Endodermal cell (in vitro differentiated cells): ENCODE measurements around the gene PRPF6. TPM values are rescaled to one million over a fixed set of nuclear protein-coding genes. Genes with fewer than 3 reads are reported as not detected.
A peak's percentile ranks its signal among the peaks of the same experiment; 100 is the strongest.
"Not testable (repeated sequence)": the region's sequence is repeated elsewhere in the genome, so short reads cannot be mapped to it uniquely, and the experiment has no call there.

Source experiments
- DNase-seq: peaks from one replicate; pipeline ENCODE4 v3.0.0-alpha.2; 2017
- H3K27ac ChIP-seq: 2 replicates; pipeline ENCODE4 v1.5.1; 2013; ENCODE audit warnings: mild to moderate bottlenecking, low read depth, low read length, moderate library complexity
- H3K27me3 ChIP-seq: 2 replicates; pipeline ENCODE4 v1.6.1; 2013; ENCODE audit warnings: mild to moderate bottlenecking, low read length, moderate library complexity; ENCODE audit not compliant: insufficient read depth, control insufficient read depth, poor library complexity, severe bottlenecking
- H3K36me3 ChIP-seq: 2 replicates; pipeline ENCODE4 v1.7.0; 2013; ENCODE audit warnings: mild to moderate bottlenecking, low read length, moderate library complexity; ENCODE audit not compliant: control insufficient read depth, insufficient read depth
- H3K4me1 ChIP-seq: one replicate; pipeline ENCODE4 v1.7.0; 2013; ENCODE audit warnings: low read length; ENCODE audit not compliant: control insufficient read depth, insufficient read depth
- H3K4me3 ChIP-seq: 2 replicates; pipeline ENCODE4 v1.5.1; 2013; ENCODE audit warnings: mild to moderate bottlenecking, low read length, moderate library complexity
- H3K9ac ChIP-seq: 2 replicates; pipeline ENCODE4 v1.6.1; 2013; ENCODE audit warnings: mild to moderate bottlenecking, low read length, moderate library complexity; ENCODE audit not compliant: poor library complexity, severe bottlenecking; ENCODE audit errors: extremely low read depth
- H3K9me3 ChIP-seq: 2 replicates; pipeline ENCODE4 v1.6.1; 2013; ENCODE audit warnings: mild to moderate bottlenecking, low read length, moderate library complexity; ENCODE audit not compliant: control insufficient read depth
- H3K27ac Mint-ChIP-seq: 2 replicates; pipeline ENCODE4 v1.8.0; 2020; ENCODE audit warnings: mixed read lengths
- H3K27me3 Mint-ChIP-seq: 2 replicates; pipeline ENCODE4 v1.8.0; 2021; ENCODE audit warnings: mild to moderate bottlenecking, mixed read lengths; ENCODE audit not compliant: insufficient read depth
- H3K36me3 Mint-ChIP-seq: 2 replicates; pipeline ENCODE4 v1.8.0; 2020; ENCODE audit warnings: low read depth, mixed read lengths
- H3K4me1 Mint-ChIP-seq: 2 replicates; pipeline ENCODE4 v1.8.0; 2020; ENCODE audit warnings: mixed read lengths
- H3K4me3 Mint-ChIP-seq: 2 replicates; pipeline ENCODE4 v1.8.0; 2020; ENCODE audit warnings: mild to moderate bottlenecking, moderate library complexity, mixed read lengths
- H3K9me3 Mint-ChIP-seq: 2 replicates; pipeline ENCODE4 v1.8.0; 2020; ENCODE audit warnings: mild to moderate bottlenecking, mixed read lengths
- CTCF ChIP-seq: fragments of 200-600 bp; sonication (generic); conservative IDR thresholded peaks from 2 replicates; pipeline ENCODE4 v1.5.0; 2021; ENCODE audit warnings: antibody characterized with exemption, mild to moderate bottlenecking
- WGBS, 2 experiments: methylation state at CpG; one replicate each; pipeline versions ENCODE4 v1.1.5 to v1.1.7; 2013; ENCODE audit warnings: missing lambda C conversion rate in 2 of 2, mixed read lengths in 1 of 2; ENCODE audit not compliant: insufficient coverage in 1 of 2, insufficient read length in 1 of 2; 5-methylcytosine and 5-hydroxymethylcytosine counted together
- total RNA-seq, 2 donors: library from RNA; stranded (reverse); fragmentation: NEBNext Ultra II Directional in 1 of 2; extraction: Animal tissue kit (Norgen Biotek cat#: 25700) in 1 of 2; gene quantifications; 2 replicates in 1 of 2; 3 replicates in 1 of 2; pipeline ENCODE4 v1.2.1, GENCODE V29; 2021

PRPF6 gene
- total RNA-seq, 2 donors from 2014 or later = 73.3 to 73.9 TPM

- H3K27ac ChIP-seq = no peak overlapping the region
Measured at GRCh38 chr20:63958471-63958870, 22.5 kb upstream of the PRPF6 start.

GRCh38 chr20:63958964-63959698 lies 21.8 kb upstream of the PRPF6 start:
- peak overlapping the region; percentile 85 for H3K27ac Mint-ChIP-seq
- peaks cover 2% of the 10 kb centered on the region for H3K9me3 Mint-ChIP-seq
- WGBS, 2 experiments = 72 to 84% methylated on average over 6 to 10 of the region's 10 CpGs
- H3K4me1 Mint-ChIP-seq = peaks cover 25% of the 10 kb centered on the region
- Histone ChIP-seq H3K4me3 (no peak overlapping the region), H3K9me3 (peaks cover 6% of the 10 kb centered on the region), H3K4me1 (peaks cover 15% of the 10 kb centered on the region), H3K27me3 (no peaks in the 10 kb centered on the region), H3K27ac (no peak overlapping the region), H3K36me3 (peaks cover 11% of the 10 kb centered on the region), H3K9ac (no peak overlapping the region)
- H3K4me3 Mint-ChIP-seq = no peak overlapping the region
- no peaks in the 10 kb centered on the region for H3K27me3 Mint-ChIP-seq
- DNase-seq = no peak
- peaks cover 24% of the 10 kb centered on the region for H3K36me3 Mint-ChIP-seq
- no peak for TF ChIP-seq CTCF

More at GRCh38 chr20:63958471-63958870, 22.5 kb upstream of the PRPF6 start:
- peaks cover 29% of the 10 kb centered on the region for H3K4me1 Mint-ChIP-seq
- H3K9me3 ChIP-seq = no peaks in the 10 kb centered on the region
- H3K4me1 ChIP-seq = peaks cover 15% of the 10 kb centered on the region
- H3K4me3 Mint-ChIP-seq = no peak overlapping the region
- H3K36me3 ChIP-seq = peaks cover 6% of the 10 kb centered on the region
- no peak overlapping the region for H3K9ac ChIP-seq
- DNase-seq = no peak
- TF ChIP-seq CTCF = no peak
- no peaks in the 10 kb centered on the region for H3K9me3 Mint-ChIP-seq
- H3K27me3 Mint-ChIP-seq = no peaks in the 10 kb centered on the region
- WGBS, 2 experiments = 87% methylated on average over 4 of the region's 4 CpGs; no CpG with 5 or more reads in 1 of the 2 experiments
- no peaks in the 10 kb centered on the region for H3K27me3 ChIP-seq
- peaks cover 20% of the 10 kb centered on the region for H3K36me3 Mint-ChIP-seq
- no peak overlapping the region for H3K4me3 ChIP-seq
- peak overlapping the region; percentile 85 for H3K27ac Mint-ChIP-seq

GRCh38 chr20:63959699-63960075 lies 21.2 kb upstream of the PRPF6 start:
- peaks cover 28% of the 10 kb centered on the region for H3K36me3 Mint-ChIP-seq
- DNase-seq = no peak
- H3K9me3 ChIP-seq = peaks cover 11% of the 10 kb centered on the region
- peaks cover 19% of the 10 kb centered on the region for H3K4me1 Mint-ChIP-seq
- no peak overlapping the region for H3K27ac ChIP-seq
- H3K36me3 ChIP-seq = peaks cover 16% of the 10 kb centered on the region
- H3K9me3 Mint-ChIP-seq = peaks cover 3% of the 10 kb centered on the region
- H3K27me3 ChIP-seq = no peaks in the 10 kb centered on the region
- 93% methylated on average over 17 of the region's 17 CpGs; no CpG with 5 or more reads in 1 of the 2 experiments for WGBS, 2 experiments
- no peak overlapping the region for H3K4me3 ChIP-seq
- no peak overlapping the region for H3K4me3 Mint-ChIP-seq
- H3K9ac ChIP-seq = no peak overlapping the region
- no peak overlapping the region for H3K27ac Mint-ChIP-seq
- H3K4me1 ChIP-seq = peaks cover 13% of the 10 kb centered on the region
- no peaks in the 10 kb centered on the region for H3K27me3 Mint-ChIP-seq
- TF ChIP-seq CTCF = no peak

- H3K9me3 Mint-ChIP-seq = not testable (repeated sequence)
Measured at GRCh38 chr20:63960654-63961621, 20.0 kb upstream of the PRPF6 start.

More at GRCh38 chr20:63960654-63961621, 20.0 kb upstream of the PRPF6 start:
- H3K27ac Mint-ChIP-seq, H3K27me3 ChIP-seq, H3K4me3 ChIP-seq, DNase-seq, H3K4me3 Mint-ChIP-seq, H3K9ac ChIP-seq, H3K27ac ChIP-seq, H3K27me3 Mint-ChIP-seq: not testable (repeated sequence)
- Mint-ChIP-seq H3K4me1 (peaks cover 16% of the 10 kb centered on the region), H3K36me3 (peaks cover 26% of the 10 kb centered on the region)
- Histone ChIP-seq H3K4me1 (peaks cover 12% of the 10 kb centered on the region), H3K36me3 (peaks cover 16% of the 10 kb centered on the region), H3K9me3 (peaks cover 12% of the 10 kb centered on the region)
- WGBS, 2 experiments = 93 to 100% methylated on average over 6 to 15 of the region's 15 CpGs
